ENCODE data around the gene ASMTL.
A peak's percentile ranks its signal among the peaks of the same experiment; 100 is the strongest.
"Not testable (repeated sequence)": the region's sequence is repeated elsewhere in the genome, so short reads cannot be mapped to it uniquely, and the experiment has no call there.

Gene ASMTL

DNA sequence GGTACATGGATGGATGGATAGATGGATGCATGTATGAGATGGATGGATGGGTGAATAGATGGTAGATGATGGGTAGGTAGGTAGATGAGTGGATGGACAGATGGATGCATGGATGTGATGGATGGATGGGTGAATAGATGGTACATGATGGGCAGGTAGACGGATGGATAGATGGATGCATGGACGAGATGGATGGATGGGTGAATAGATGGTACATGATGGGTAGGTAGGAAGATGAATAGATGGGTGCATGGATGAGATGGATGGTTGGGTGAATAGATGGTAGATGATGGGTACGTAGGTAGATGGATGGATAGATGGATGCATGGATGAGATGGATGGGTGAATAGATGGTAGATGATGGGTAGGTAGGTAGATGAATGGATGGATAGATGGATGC, 48.8 kb downstream of the ASMTL start:
- H3K9me3 Mint-ChIP-seq; H3K27ac Mint-ChIP-seq; ATAC-seq (ENCODE audit: low read depth); H3K27me3 Mint-ChIP-seq; H3K4me3 Mint-ChIP-seq; H3K36me3 Mint-ChIP-seq; DNase-seq (ENCODE audit: low spot score in 2 of 2); H3K4me1 Mint-ChIP-seq: not testable (repeated sequence)

DNA sequence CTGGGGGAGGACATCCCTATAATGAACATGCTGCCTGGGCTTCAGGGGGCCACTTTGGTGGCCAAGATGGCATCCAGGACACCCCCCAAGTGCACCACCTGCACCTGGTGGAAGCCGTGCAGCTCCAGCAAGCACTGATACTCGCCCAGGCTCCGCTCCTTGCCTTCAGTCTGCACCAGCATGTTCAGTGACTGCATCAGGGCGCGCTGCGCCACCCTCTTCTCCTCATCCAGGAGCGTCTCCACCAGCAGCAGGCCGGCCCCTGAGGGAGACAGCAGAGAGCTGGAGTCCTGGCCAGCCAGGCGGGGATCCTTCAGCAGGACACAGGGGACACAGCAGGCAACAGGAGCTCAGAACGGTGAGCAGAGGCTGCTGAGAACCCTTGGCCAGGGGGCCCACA, 49.5 kb downstream of the ASMTL start:
- Mint-ChIP-seq H3K4me3 (no peak overlapping the region), H3K27me3 (no peaks in the 10 kb centered on the region), H3K9me3 (no peaks in the 10 kb centered on the region), H3K4me1 (no peaks in the 10 kb centered on the region), H3K27ac (no peak overlapping the region), H3K36me3 (no peaks in the 10 kb centered on the region)
- DNase-seq (ENCODE audit: low spot score in 2 of 2) (no peak), ATAC-seq (ENCODE audit: low read depth) (no peak)

DNA sequence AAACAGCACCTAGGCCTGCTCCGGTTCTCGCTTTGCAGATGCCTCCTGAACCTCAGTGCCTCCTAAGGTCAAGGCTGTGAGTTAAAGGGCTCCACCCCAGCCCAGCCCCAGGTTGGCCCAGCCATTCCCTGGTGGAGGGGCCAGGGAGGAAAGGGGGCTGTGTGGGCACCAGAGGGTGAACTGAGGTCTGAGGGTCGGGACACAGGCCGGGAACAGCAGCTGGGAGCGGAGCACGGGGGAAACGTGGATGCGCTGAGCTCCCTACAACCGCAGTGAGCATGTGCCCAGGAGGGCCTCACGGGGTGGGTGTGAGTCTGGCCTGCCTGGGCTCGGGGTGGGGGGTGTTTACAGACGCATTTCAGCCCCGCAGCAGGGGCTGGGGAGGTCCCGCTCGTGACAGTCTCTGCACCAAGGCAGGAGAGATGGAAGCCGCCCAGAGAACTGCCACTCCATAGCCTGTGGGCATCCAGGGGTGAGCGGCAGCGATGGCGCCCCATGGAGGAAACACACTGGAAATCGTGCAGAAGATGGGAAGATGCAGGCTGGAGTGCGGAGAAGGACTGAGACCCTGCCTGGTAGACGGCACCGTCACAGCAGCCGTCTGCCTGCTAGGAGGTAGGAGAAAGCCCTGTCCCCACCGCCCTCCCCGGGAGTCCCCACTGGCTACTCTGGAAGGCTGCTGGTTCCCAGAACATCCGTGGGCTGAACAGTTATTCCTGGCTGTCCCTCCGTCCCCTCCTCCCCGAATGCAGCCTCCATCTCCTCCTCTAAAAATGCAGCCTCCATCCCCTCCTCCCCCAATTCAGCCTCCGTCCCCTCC, 50.9 kb downstream of the ASMTL start:
- H3K27me3 Mint-ChIP-seq: no peaks in the 10 kb centered on the region
- no peak overlapping the region for H3K27ac Mint-ChIP-seq
- H3K4me1 Mint-ChIP-seq: no peaks in the 10 kb centered on the region
- DNase-seq (ENCODE audit: low spot score in 2 of 2) (no peak), ATAC-seq (ENCODE audit: low read depth) (no peak)
- no peaks in the 10 kb centered on the region for H3K36me3 Mint-ChIP-seq
- H3K4me3 Mint-ChIP-seq: no peak overlapping the region
- no peaks in the 10 kb centered on the region for H3K9me3 Mint-ChIP-seq

DNA sequence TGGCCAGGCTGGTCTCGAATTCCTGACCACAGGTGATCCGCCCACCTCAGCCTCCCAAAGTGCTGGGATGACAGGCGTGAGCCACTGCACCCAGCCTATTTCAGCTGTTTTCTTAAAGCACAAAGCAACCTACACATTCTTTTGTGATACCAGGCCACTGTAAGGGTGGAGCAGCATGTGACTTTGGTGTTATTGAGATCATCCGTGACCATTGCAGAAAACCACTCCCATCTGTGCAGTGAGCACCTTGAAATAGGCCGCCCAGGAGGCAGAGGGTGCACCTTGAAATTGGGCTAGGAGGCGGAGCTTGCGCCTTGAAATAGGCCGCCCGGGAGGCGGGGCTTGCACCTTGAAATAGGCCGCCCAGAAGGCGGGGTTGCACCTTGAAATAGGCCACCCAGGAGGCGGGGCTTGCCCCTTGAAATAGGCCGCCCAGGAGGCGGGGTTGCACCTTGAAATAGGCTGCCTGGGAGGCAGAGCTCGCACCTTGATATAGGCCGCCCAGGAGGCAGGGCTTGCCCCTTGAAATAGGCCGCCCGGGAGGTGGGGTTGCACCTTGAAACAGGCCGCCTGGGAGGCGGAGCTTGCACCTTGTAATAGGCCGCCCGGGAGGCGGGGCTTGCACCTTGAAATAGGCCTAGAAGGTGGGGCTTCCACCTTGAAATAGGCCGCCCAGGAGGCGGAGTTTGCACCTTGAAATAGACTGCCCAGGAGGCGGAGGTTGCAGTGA, 51.8 kb downstream of the ASMTL start:
- Mint-ChIP-seq H3K4me1 (peaks cover 3% of the 10 kb centered on the region), H3K4me3 (no peak overlapping the region), H3K9me3 (no peaks in the 10 kb centered on the region), H3K27ac (no peak overlapping the region), H3K27me3 (no peaks in the 10 kb centered on the region), H3K36me3 (peaks cover 3% of the 10 kb centered on the region)
- ATAC-seq (ENCODE audit: low read depth): no peak
- DNase-seq (ENCODE audit: low spot score in 2 of 2): no peak

DNA sequence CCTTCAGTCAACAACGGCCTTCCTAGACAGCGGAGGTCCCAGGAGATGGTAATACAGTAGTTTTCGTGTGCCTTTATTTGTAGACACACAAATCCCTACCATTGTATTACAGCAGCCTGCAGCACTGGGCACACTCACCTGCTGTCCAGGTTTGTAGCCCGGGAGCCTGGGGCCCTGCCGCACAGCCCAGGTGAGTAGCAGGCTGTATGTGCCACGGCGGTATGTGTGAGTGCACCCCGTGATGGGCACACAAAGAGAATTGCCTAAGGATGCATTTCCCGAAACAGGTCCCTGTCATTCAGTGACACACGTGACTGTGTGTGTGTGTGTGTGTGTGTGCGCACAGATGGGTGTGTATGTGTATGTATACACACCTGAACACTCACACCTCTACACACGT, 52.7 kb downstream of the ASMTL start:
- no peak for DNase-seq (ENCODE audit: low spot score in 2 of 2)
- H3K27ac Mint-ChIP-seq: no peak overlapping the region
- no peaks in the 10 kb centered on the region for H3K27me3 Mint-ChIP-seq
- no peaks in the 10 kb centered on the region for H3K9me3 Mint-ChIP-seq
- peaks cover 10% of the 10 kb centered on the region for H3K4me1 Mint-ChIP-seq
- no peak overlapping the region for H3K4me3 Mint-ChIP-seq
- peaks cover 9% of the 10 kb centered on the region for H3K36me3 Mint-ChIP-seq
- no peak for ATAC-seq (ENCODE audit: low read depth)

DNA sequence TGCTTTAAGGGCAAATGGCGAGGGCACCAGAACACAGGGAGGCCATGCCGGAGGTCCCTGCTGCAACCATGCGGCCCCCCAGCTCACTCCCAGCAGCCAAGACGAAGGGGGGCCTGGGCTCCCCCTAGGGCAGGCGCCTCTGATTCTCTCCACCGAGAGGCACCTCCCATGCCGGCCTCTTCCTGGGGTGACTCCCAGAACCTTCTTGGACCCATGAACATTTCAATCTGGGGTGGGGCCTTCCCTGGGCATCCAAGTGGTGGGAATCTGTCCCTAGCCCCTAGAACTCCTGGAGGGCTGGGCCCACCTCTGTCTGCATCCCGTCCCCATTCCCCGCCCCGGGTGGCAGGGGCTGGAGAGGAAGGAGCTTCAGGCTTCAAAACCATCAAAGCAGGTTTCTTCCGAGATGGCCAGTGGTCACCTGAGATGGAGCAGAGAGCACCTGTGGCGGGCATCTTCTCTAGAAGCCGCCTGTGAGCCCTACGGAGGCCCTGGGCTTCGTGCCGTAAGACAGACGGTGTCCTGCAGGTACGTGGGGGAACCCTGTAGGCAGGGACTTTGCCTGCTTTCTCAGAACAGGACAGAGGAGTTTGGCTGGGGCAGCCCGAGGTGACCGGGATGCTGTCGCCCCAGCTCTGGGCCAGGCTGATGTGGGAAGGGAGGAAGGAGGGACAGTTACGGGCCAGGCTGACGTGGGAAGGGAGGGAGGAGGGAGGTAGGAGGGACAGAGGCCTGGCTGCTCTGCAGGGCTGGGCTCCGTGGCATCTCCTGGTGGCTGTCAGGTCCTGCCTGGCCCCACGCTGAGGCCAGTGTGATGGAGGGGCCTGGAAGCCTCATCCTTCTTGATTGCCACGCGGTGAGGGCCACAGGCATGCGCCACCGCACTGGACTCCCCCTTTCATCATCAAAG, 54.0 kb downstream of the ASMTL start:
- DNase-seq (ENCODE audit: low spot score in 2 of 2) (no peak), ATAC-seq (ENCODE audit: low read depth) (no peak)
- Mint-ChIP-seq H3K27ac (no peak overlapping the region), H3K27me3 (no peaks in the 10 kb centered on the region), H3K4me1 (peaks cover 18% of the 10 kb centered on the region), H3K4me3 (no peak overlapping the region), H3K9me3 (no peaks in the 10 kb centered on the region), H3K36me3 (peaks cover 12% of the 10 kb centered on the region)

DNA sequence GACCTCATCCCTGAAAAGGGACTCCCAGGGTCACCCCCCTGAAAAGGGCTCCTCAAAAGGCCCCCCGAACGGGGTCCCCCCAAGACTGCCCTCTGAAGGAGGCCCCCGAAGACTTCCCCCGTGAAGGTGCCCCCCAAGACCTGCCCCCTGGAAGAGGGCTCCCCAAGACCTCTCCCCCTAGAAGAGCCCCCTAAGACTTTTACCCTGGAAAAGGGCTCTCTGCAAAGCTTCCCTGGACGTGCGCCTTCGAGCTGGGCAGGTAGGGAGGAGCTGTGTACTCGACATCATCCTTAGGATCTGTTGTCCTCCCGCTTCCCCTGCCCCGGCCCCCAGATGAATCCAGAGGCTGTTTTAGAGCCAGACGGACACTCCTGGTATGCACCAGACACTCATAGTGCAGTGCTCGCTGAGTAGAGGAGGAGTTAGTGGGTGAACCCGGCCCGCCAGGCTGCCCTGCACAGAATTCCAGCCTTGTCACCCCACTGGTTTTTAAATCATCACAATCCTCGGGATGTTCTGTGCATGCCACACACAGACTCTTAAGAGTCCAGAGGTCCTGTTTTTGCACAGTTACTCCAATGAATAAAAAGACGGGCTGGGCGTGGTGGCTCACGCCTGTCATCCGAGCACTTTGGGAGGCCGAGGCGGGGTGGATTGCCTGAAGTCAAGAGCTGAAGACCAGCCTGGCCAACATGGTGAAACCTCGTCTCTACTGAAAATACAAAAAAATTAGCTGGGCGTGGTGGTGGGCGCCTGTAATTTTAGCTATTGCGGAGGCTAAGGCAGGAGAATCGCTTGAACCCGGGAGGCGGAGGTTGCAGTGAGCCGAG, 55.1 kb downstream of the ASMTL start:
- Mint-ChIP-seq H3K27me3 (no peaks in the 10 kb centered on the region), H3K4me3 (no peak overlapping the region), H3K27ac (no peak overlapping the region), H3K9me3 (no peaks in the 10 kb centered on the region), H3K36me3 (peaks cover 12% of the 10 kb centered on the region), H3K4me1 (peaks cover 26% of the 10 kb centered on the region)
- ATAC-seq (ENCODE audit: low read depth) (no peak), DNase-seq (ENCODE audit: low spot score in 2 of 2) (no peak)

DNA sequence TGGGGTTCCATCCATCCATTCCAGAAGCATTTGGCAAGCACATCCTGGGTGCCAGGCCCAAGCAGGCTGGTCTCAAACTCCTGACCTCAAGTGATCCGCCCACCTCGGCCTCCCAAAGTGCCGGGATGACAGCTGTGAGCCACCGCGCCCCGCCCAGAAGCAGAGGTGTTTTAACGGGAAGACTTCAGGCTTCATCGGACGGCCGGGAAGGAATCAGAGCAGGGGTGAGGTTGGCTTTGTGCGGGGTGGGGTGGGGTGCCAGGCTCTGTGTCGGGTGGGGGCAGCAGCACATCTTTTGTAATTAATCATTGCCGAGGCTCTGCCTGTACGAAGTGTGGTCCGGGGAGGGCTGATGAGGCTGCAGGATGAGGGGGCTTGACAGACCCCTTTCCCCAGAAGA, 55.7 kb downstream of the ASMTL start:
- Mint-ChIP-seq H3K4me1 (peaks cover 26% of the 10 kb centered on the region), H3K4me3 (no peak overlapping the region), H3K9me3 (no peaks in the 10 kb centered on the region), H3K27ac (no peak overlapping the region), H3K27me3 (no peaks in the 10 kb centered on the region), H3K36me3 (peaks cover 12% of the 10 kb centered on the region)
- ATAC-seq (ENCODE audit: low read depth) (no peak), DNase-seq (ENCODE audit: low spot score in 2 of 2) (no peak)

DNA sequence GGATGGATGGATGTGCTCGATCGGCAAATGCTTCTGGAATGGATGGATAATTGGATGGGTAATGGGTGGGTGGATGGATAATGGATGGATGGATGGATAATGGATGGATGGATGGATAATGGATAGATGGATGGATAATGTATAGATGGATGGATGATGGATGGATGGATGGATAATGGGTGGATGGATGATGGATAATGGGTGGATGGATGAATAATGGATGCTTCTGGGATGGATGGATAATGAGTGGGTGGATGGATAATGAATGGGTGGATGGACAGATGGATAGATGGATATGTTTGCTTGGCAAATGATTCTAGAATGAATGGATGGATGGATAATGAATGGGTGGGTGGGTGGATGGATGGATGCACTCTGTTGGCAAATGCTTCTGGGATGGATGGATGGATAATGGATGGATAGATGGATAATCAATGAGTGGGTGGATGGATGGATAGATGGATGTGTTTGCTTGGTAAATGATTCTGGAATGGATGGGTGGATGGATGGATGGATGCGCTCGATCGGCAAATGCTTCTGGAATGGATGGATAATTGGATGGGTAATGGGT, 57.0 kb downstream of the ASMTL start:
- Mint-ChIP-seq H3K36me3 (peaks cover 12% of the 10 kb centered on the region), H3K9me3 (no peaks in the 10 kb centered on the region), H3K4me3 (peak overlapping the region; percentile 22), H3K4me1 (peaks cover 26% of the 10 kb centered on the region), H3K27ac (peak overlapping the region; percentile 19), H3K27me3 (no peaks in the 10 kb centered on the region)
- DNase-seq (ENCODE audit: low spot score in 2 of 2) (no peak), ATAC-seq (ENCODE audit: low read depth) (no peak)

DNA sequence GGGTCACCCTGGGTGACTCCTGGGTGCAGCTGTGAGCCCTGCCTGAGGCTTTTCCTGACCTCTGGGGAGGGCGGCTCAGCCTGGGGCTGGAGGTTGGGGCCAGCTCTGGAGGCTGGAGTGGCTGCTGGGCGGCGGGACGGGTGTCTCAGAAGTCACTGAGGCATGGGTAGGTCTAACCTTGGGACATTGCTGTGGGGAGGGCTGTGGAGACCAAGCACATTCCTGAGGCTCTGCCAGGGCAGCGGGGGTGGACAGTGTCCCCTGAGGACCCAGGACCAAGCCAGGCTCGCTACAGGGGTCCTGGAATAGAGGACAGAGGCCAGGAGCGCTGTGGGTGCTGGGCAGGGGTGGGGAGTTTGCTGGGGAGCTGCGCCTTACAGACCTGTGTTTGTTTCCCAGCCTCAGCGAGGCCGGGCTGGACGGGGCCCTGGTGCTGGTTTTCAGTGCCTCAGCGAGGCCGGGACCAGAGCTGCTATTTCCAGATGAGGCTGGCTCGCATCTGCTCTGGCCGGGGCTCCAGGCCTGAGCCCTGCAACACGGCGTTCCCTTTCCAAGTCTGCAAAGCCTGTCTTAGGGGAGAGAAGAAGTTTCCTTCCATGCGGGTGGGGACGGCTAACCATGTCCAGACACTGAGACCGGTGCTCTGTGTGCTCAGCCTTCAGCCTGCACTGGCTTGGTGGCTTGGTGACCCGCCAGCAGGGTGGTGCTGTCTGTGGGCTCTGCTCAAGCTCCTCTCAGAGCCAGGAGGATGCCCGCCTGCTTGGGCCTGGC, 57.8 kb downstream of the ASMTL start:
- Mint-ChIP-seq H3K27ac (peak overlapping the region; percentile 99), H3K27me3 (no peaks in the 10 kb centered on the region), H3K4me1 (peaks cover 26% of the 10 kb centered on the region), H3K9me3 (no peaks in the 10 kb centered on the region), H3K36me3 (peaks cover 13% of the 10 kb centered on the region), H3K4me3 (peak overlapping the region; percentile 95)
- DNase-seq (ENCODE audit: low spot score in 2 of 2) (no peak), ATAC-seq (ENCODE audit: low read depth) (no peak)

DNA sequence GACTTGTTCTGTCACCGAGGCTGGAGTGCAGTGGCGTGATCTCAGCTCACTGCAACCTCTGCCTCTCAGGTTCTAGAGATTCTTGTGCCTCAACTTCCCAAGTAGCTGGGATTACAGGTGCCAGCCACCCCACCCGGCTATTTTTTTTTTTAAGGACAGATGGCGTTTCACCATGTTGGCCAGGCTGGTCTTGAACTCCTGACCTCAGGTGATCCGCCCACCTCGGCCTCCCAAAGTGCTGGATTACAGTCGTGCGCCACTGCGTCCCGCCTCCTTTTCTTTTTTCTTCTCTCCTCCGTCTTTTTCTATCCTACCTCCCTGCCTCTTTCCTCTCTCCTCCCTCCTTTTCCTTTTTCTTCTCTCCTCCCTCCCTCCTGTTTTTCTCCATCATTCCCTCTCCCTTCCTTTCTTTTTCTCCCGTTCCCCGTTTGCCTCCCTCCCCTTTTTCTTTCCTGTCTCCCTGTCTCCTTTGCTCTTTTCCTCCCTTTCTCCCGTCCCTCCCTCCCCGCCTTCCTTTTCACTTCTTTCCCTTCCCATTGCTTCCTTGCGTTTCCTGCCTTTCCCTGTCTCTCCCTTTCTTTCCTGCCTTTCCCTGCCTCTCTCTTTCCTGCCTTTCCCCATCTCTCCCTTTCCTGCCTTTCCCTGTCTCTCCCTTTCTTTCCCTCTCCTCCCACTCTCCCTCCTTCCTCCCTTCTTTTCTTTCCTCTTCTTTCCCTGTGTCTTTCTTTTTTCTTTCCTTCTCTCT, 58.7 kb downstream of the ASMTL start:
- Mint-ChIP-seq H3K9me3 (no peaks in the 10 kb centered on the region), H3K4me3 (peak overlapping the region; percentile 95), H3K4me1 (peaks cover 26% of the 10 kb centered on the region), H3K36me3 (peaks cover 14% of the 10 kb centered on the region), H3K27me3 (no peaks in the 10 kb centered on the region), H3K27ac (peak overlapping the region; percentile 99)
- ATAC-seq (ENCODE audit: low read depth) (no peak), DNase-seq (ENCODE audit: low spot score in 2 of 2) (no peak)

All from memory B cell (primary cell).